GM10248 (cell line): ENCODE data around the gene GLCE.

Source experiments
- CTCF ChIA-PET: fragments of 300-600 bp; sonication (Branson Sonifier 250); formaldehyde crosslinking; extraction: SDS; loops from one replicate; lab custom pipeline; 2021; ENCODE audit warnings: antibody characterized with exemption; lab: Yijun Ruan, JAX
- POLR2A ChIA-PET: fragments of 350-650 bp; sonication (Branson Sonifier 250); formaldehyde crosslinking; extraction: SDS; loops from one replicate; lab custom pipeline; 2020; ENCODE audit warnings: antibody characterized with exemption; lab: Yijun Ruan, JAX
- DNase-seq: peaks from one replicate; pipeline ENCODE4 v3.0.0; 2012; ENCODE audit errors: extremely low spot score
- CTCF ChIP-seq: IDR thresholded peaks from 2 replicates; pipeline ENCODE4 v1.5.1; 2012; ENCODE audit warnings: mild to moderate bottlenecking, low read depth; ENCODE audit errors: extremely low read depth, missing control alignments, control extremely low read depth

Gene GLCE

GRCh38 chr15:69190091-69190490, 29.7 kb downstream of the GLCE start:
- no peak for TF ChIP-seq CTCF
- ChIA-PET POLR2A (no interaction called here), CTCF (no interaction called here)

GRCh38 chr15:69190504-69190903, 30.1 kb downstream of the GLCE start:
- CTCF ChIA-PET: no interaction called here
- POLR2A ChIA-PET: no interaction called here

More at GRCh38 chr15:69190091-69190490, 29.7 kb downstream of the GLCE start:
- DNase-seq: no peak

GRCh38 chr15:69194025-69194827, 33.8 kb downstream of the GLCE start:
- CTCF ChIA-PET: no interaction called here
- no peak for TF ChIP-seq CTCF
- POLR2A ChIA-PET: no interaction called here
- no peak for DNase-seq

More at GRCh38 chr15:69190504-69190903, 30.1 kb downstream of the GLCE start:
- no peak for TF ChIP-seq CTCF
- no peak for DNase-seq

GRCh38 chr15:69194854-69195253, 34.4 kb downstream of the GLCE start:
- ChIA-PET POLR2A (no interaction called here), CTCF (no interaction called here)
- no peak for DNase-seq
- TF ChIP-seq CTCF: no peak

GRCh38 chr15:69200832-69201745, 40.7 kb downstream of the GLCE start:
- ChIA-PET CTCF (interaction anchor here (0.9 to 1.0 kb wide), 2 partner anchors 24 to 45 kb away, joined by 3 read pairs; no protein-coding TSS in a partner anchor), POLR2A (no interaction called here)
- TF ChIP-seq CTCF: no peak
- no peak for DNase-seq

GRCh38 chr15:69206079-69206478, 45.6 kb downstream of the GLCE start:
- no peak for TF ChIP-seq CTCF
- ChIA-PET CTCF (no interaction called here), POLR2A (no interaction called here)
- DNase-seq: no peak
